ENCODE measurements around the gene DDHD1.
A peak's percentile ranks its signal among the peaks of the same experiment; 100 is the strongest.
"Not testable (repeated sequence)": the region's sequence is repeated elsewhere in the genome, so short reads cannot be mapped to it uniquely, and the experiment has no call there.

Gene DDHD1

DNA sequence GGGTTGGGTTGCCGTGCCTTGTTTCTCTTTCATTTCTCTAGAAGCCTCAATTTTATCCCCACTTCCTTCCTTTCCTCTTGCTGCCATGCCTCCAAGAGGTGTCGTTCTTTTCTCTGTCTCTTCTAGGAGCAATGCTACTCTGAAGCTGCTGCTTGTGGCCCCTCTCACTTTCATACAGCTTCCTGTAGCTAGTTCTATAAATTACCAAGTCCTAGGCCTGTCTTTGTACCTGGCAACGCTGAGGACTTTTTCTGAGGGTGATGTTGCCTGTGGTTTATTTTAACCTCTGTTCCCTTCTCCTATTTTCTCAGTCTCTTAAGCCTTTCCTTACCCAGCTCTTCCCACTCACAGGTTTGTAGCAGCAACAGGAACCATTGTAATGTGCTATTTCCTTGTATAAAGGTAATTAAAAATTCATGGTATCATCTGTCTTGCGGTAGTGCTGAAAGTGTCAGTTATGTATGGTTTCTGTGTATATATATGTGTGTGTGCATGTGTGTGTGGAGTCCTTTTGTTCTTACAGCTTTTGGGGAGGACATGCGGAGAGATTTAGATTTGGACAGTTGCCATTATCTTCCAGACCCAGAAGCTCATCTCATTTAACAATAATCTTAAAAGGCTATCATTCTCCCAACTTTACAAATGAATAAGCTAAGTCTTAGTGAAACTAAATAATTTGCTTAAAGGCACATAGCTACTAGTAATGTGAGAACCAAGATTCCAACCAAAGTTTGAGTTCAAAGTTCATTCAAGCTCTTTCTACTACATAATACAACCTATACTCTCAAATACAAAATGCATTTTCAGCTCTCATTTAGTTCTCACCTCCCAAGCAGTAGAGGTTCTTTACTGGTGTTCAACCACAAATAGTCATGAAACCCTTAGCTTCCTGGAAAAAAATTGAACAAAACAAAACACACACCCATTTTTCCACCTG is 43.8 kb downstream of the DDHD1 start:
- peak in 1 of 3 donors; percentile 28 for DNase-seq (ENCODE audit: low read depth in 3 of 3, low spot score in 1 of 3)

DNA sequence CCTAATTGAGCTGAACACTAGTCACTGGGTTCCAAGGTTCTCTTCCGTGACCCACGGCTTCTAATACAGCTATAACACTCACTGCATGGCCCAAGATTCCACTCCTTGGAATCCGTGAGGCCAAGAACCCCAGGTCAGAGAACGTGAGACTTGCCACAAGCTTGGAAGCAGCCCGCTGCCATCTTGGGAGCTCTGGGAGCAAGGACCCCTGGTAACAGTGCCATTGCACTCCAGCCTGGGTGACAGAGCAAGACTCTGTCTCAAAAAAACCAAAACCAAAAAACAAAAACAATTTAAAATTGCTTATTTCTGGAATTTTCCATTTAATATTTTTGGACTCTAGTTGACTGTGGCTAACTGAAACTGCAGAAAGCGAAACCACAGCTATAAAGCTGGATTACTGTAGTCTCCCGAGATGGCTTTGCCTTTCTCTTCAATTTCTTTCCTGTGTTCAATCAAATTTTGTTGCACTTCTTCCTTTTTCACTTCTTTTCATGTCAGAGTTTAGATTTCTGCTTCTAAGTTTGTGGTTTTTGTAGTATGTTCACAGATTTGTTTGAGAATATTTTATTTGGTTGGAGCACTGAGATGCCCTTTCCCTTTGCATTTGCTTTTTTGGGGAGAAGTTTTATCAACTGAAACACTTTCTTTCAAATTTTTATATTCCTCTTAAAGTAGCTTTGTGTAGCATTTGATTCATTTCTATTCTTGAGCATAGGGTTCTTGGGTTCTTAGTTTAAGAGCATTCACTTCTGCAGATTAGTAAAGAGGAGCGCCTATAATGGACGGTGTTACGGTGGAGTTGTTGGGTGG is 44.6 kb downstream of the DDHD1 start:
- DNase-seq (ENCODE audit: low read depth in 3 of 3, low spot score in 1 of 3), result no peak

DNA sequence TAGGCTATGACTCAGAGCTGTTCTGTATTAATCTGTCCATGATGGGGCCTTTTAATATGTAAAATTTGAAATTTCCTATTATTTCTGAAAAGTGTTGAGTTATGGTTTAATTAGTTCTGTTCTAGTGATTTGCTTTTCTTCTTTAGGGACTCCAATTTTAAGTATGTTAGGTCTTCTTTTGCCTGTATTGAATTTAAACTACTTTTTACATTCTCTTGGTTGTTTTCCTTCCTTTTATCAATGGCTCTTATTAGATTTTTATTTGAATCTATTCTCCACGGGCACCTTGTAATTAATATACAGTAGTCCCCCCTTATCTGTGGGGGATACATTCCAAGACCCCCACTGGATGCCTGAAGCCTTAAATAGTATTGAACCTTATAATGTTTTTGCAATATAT is 46.4 kb downstream of the DDHD1 start:
- no peak for DNase-seq (ENCODE audit: low read depth in 3 of 3, low spot score in 1 of 3)

DNA sequence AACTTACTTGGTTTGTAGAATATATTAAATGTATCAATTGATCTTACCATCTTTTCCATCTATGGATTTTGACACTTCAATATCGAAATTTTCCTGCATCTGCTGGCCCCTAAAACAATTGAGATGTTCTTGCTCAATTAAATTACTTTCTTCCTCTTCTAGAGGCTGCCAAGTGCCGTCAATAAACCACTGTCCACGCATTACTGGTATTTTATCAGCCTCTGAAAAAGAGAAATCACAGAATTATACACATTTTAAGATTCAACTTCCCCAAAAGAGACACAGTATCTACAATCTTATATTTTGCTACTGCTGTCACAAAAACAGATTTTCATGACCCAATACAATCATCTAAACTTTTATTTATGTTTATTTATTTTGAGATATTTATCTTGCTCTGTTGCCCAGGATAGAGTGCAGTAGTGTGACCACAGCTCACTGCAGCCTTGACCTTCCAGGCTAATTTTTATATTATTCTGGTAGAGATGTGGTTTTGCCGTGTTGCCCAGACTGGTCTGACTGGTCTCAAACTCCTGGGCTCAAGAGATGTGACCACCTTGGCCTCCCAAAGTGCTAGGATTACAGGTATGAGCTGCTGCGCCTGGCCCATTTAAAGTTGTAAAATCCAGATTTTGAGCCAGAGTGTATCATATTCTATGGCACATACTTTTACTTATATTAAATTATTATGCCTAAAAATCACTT is 49.3 kb downstream of the DDHD1 start:
- DNase-seq (ENCODE audit: low read depth in 3 of 3, low spot score in 1 of 3), result no peak

DNA sequence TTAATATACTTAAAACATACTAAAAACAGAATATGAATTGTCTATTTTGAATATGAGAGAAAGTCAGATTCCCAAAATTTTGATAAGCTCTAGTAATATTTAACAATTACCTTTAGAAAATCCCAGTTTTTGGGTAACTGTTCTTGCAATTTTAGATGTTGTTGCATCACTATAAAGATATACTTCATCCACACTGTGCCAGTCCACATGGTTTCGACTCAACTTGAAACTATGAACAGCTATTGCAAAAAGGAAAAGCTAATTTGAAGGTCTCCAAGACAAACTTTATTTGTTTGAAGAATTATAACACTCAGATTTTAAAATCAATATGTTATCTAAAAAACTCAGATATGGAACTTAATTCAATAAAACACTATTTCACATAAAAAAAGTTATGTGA is 59.9 kb downstream of the DDHD1 start:
- no peak for DNase-seq (ENCODE audit: low read depth in 3 of 3, low spot score in 1 of 3)

DNA sequence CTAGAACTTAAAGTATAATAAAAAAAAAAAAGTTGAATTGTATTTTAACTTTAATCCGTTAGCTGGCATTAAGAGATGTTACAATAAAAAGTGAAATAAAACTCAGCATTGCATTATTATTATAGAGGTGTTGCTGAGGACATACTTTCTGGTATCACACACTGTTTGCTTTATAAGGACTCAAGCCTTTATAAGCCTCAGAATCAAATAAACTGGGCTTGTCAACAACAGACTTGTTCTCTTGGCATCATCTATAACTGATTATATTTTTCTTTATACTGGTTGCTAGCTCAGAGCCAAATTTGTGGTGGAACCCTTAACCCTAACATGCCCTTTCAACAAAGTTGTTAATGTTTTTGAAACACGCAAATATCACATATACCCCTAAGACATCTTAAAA is 62.3 kb downstream of the DDHD1 start:
- DNase-seq (ENCODE audit: low read depth in 3 of 3, low spot score in 1 of 3), result no peak

DNA sequence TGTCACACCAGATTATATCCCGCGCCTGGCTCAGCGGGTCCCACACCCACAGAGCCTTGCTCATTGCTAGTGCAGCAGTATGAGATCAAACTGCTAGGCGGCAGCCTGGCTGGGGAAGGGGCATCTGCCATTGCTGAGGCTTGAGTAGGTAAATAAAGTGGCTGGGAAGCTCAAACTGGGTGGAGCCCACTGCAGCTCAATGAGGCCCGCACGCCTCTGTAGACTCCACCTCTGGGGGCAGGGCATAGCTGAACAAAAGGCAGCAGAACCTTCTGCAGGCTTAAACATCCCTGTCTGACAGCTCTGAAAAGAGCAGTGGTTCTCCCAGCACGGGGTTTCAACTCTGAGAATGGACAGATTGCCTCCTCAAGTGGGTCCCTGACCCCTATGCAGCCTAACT is 68.2 kb downstream of the DDHD1 start:
- not testable (repeated sequence) for DNase-seq (ENCODE audit: low read depth in 3 of 3, low spot score in 1 of 3)

DNA sequence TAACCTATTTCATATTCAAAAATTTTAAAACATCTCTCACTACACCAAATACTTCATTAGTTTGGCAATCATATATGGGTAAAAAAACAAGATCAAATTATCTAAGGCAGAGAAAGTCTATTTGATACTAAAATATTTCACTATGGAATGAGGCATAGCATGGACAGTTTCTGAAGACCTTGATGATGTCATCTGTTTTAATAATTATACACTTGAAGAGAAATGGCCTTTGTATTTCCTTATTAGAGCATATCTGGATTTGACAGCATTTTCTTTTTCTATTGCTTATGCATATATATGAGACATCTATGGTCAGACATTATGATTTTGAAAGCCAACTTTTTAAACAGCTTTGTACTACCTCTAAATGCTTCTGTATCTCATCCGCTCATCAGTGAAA is 88.6 kb downstream of the DDHD1 start:
- DNase-seq (ENCODE audit: low read depth in 3 of 3, low spot score in 1 of 3), result no peak

DNA sequence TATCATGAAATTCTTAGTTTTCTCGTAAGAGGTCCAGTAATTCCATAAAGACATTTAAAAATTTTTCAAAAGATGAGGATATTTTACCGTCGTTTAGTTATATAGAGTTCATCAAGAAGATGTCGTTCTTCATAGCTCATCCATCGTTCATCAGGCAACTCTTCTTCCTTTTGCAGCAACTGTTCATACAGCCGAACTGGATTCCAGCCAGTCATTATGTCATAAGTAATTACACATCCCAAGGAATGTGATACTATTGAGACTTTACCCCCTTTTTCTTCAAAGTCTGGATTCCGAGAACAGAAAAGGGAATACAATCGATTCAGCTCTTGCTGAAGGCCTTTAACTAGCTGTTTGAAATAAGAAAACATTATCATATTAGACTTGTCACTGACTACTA is 90.3 kb downstream of the DDHD1 start:
- DNase-seq (ENCODE audit: low read depth in 3 of 3, low spot score in 1 of 3), result no peak

DNA sequence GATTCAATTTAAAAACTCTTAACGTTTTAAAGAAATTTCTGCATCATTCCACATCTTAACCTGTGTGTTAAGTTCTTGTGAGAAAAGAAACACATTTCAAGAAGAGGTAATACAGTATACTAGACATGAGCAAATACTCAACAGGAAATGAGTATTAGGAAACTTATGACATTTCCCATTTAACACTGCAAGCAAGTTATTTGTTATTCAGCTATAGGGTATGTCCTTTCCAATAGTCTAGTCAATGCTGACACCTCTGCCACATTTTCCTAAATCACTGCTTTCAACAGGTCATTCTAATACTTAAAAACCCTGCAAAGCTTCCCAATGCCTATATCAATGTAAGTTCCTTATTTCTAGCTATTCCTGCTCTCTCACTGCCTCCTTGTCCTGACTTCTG is 93.1 kb downstream of the DDHD1 start:
- DNase-seq (ENCODE audit: low read depth in 3 of 3, low spot score in 1 of 3), result no peak

DNA sequence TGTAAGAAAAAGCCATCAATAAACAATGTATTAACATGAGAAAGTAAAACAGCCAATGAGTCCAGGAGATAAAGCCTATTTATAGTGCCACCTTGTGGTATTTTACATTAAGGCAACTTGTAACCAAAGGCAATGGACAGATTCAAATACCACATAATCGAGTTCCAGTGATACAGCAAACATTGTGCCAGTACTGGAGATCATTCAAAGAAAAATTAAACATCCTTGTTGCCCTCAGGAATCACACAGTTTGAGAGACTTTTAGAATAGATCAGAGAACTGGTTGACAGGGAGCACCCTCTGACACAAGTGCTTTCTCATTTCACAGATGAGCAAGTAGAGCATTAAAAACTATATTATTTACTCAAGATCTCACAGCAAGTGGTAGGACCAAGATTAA is 98.1 kb downstream of the DDHD1 start:
- no peak for DNase-seq (ENCODE audit: low read depth in 3 of 3, low spot score in 1 of 3)

DNA sequence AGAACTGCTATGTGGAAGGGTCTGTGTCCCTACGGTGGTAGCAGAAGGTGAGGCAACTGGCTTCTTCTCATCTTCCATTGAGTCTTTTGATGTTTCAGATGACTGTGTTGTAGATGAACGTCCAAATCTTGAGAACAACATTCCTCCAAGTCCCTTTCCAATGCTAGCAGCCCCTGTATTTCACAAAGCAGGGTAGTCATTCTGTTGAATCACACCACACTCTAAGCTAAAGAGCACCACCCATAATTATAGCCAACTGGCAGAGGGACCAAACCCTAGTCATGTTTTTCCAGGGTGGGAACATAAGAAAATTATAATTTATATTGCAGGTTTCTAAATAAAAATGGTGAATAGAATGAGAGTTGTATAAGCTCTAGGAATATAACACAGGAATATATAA is 98.7 kb downstream of the DDHD1 start:
- DNase-seq (ENCODE audit: low read depth in 3 of 3, low spot score in 1 of 3), result no peak

DNA sequence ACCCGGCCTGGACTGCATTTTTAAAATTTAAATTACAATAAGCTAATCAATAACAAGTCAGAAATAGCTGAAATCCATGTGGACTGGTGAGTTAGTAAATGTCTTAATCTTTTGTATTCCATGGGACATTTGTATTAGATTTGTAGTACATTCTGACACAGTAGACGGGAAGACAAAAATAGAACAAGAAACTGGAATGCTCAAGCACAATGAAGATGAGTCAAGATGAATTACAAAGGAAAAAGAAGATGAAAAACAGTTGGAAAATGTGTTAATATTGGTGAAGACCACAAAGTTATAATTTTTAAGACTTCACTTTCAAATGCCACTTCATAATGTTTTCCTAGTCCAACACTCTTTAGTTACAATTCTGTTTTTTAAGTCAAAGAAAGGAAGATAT is 104.5 kb downstream of the DDHD1 start:
- DNase-seq (ENCODE audit: low read depth in 3 of 3, low spot score in 1 of 3), result no peak

DNA sequence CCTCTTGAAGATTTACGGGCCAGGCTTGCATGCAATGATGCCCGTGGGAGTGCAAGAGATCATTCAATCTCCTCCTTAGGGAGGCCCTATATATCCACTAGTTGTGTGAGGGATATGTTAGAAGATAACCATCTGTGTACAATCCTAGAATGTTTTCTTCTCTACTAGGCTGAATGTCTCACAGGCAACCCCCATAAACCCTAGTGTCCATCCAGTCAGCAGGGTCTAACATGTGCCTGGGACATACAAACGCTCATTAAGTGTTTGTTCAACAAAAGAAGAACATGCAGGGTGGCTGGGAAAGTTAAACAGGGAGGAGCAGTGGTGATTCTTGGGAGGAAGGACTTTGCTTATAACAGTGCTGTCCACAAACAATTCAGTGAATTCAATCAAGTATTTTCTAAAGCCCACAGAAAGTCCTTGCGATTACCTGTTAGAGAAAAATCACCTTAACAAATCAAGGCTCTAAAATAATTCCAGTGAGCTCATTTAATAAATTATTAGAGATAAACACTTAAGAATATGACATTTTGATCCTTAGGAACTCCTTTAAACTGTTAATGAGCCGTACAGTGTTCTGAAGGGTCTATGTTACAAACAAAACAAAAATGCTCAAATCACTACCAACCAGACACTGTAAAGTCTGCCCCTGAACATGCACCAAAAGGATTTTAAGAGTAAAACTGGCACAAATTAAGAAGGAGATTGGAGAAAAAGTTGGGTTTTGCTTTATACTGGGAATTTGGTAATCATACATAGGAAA is 105.6 kb downstream of the DDHD1 start:
- no peak for DNase-seq (ENCODE audit: low read depth in 3 of 3, low spot score in 1 of 3)

DNA sequence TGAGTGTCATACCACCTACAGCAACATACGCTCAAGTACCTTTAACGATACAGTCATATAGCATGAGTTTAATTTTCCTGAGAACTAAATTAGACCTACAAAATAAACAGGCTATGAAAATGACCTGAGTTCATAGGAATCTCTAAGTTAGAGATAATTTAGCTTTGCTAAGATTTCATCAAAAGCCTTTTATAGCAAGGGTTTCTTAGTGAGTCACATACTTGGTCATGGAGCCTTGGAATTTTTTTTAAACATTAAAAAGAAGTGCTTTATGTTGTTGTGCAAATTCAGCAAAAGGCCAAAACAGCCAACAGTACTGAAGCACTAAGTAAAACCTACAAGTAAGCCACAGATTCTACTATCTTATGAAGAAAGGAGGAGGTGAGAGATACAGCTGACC is 108.6 kb downstream of the DDHD1 start:
- no peak for DNase-seq (ENCODE audit: low read depth in 3 of 3, low spot score in 1 of 3)

DNA sequence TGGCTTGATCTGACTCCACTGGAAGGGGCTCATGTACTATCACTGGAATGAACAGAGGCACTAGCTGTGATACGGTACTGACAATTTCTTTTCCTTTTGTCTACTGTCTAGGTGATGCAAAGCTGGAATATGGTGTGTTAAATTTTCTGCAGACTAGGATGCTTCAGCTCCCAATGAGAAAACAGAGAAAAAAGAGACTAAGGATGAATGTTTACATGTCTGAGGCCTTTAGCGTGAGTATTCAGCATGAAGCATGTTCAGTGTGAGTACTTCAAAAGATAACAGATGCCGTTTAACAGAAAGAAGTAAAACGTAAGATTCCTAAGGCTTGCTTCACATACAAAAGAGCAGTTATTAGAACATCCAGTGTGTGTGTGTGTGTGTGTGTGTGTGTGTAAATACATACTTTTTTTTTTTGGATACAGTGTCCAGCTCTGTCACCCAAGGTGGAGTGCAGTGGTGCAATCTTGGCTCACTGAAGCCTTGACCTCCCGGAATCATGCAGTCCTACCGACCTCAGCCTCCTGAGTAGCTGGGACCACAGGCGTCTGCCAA is 110.0 kb downstream of the DDHD1 start:
- no peak for DNase-seq (ENCODE audit: low read depth in 3 of 3, low spot score in 1 of 3)

DNA sequence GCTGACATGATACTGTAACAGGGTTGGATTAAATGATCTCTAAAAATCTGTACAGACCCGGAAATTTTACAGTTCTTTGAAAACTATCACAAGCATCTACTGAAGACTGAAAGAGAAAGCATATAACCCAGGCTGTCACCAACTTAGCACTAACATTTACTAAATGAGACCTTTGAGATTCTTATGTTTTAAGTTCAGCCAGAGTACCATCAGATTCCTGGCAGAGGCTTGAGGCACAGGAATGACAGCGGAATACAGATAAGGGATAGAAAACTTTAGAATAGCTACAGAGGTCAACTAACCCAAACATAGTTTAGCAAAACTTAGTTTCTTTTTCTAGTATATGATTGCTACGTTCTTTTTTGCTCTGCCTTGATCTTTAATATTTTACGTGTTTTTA is 110.6 kb downstream of the DDHD1 start:
- no peak for DNase-seq (ENCODE audit: low read depth in 3 of 3, low spot score in 1 of 3)

DNA sequence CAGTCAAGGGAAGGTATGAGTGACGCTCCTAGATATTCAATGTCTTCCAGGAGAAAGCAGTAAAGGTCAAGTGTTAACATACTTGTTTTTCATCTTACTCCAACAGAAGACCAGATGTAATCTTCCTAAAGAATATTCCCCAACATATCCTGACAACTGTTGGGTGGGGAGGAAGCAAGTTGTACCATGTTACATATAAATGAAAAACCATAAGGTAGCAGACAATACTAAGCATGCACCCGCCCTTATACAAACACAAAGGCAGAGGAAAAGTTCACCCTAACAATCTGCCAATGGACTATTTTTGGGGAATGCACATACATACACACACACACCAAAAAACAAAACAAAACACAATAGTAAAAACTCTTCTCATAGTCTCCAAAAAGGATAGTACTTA is 112.1 kb downstream of the DDHD1 start:
- DNase-seq (ENCODE audit: low read depth in 3 of 3, low spot score in 1 of 3), result no peak

DNA sequence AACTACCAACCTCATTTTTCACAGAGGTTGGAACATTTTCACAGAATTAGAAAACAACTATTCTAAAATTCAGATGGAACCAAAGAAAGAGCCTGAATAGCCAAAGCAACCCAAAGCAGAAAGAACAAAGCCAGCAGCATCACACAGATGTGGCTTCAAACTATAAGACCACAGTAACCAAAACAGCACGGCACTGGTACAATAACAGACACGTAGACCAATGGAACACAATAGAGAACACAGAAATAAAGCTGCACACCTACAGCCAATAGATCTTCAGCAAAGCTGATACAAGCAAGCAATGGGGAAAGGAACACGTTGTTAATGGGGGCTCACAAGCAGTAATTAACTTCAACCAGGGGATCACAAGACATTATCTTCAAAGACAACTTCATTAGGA is 114.5 kb downstream of the DDHD1 start:
- DNase-seq (ENCODE audit: low read depth in 3 of 3, low spot score in 1 of 3), result no peak

DNA sequence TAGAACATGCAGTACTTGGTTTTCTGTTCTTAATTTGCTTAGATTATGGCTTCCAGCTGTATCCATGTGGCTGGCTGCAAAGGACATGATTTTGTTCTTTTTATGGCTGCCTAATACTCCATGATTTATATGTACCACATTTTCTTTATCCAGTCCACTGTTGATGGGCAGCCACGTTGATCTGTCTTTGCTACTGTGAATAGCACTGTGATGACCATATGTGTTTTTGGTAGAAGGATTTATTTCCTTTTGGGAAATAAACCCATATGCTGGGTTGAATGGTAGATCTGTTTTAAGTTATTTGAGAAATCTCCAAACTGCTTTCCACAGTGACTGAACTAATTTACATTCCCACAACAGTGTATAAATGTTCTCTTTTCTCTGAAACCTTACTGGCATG is 116.1 kb downstream of the DDHD1 start:
- no peak for DNase-seq (ENCODE audit: low read depth in 3 of 3, low spot score in 1 of 3)
